ENCODE measurements around the gene GFRA4. TPM values are rescaled to one million over a fixed set of nuclear protein-coding genes. Genes with fewer than 3 reads are reported as not detected.

Gene GFRA4
- total RNA-seq, 1 experiment from 2014 or later, result not detected

- no peak for DNase-seq
- POLR2A ChIA-PET (ENCODE audit: unreplicated experiment), result no interaction called here
- H3K27me3 ChIP-seq (ENCODE audit: insufficient read depth, low read depth), result no peaks in the 10 kb centered on the region
- H4K20me1 ChIP-seq (ENCODE audit: insufficient read depth), result no peaks in the 10 kb centered on the region
- no peaks in the 10 kb centered on the region for H3K9me3 ChIP-seq (ENCODE audit: insufficient read depth, low read depth)
- H2AFZ ChIP-seq, result no peak overlapping the region
- BruUV-seq (replicated peaks), result no TSS peak
- no peaks in the 10 kb centered on the region for H3K79me2 ChIP-seq (ENCODE audit: low read depth)
- no peaks in the 10 kb centered on the region for H3K4me1 ChIP-seq (replicated peaks; ENCODE audit: insufficient read depth)
- no peaks in the 10 kb centered on the region for H3F3A ChIP-seq (ENCODE audit: insufficient read depth, low read depth)
- no peak overlapping the region for H3K4me2 ChIP-seq
- no peak overlapping the region for H3K4me3 ChIP-seq
- TF ChIP-seq EZH2 (IDR thresholded peaks at IDR 0.05; ENCODE audit: low read depth) (no peak), CTCF (conservative IDR thresholded peaks at IDR 0.05) (no peak)
- H3K9me2 ChIP-seq (ENCODE audit: insufficient read depth), result no peaks in the 10 kb centered on the region
- H3K36me3 ChIP-seq (ENCODE audit: low read depth), result no peaks in the 10 kb centered on the region
- no peak overlapping the region for H3K27ac ChIP-seq
- intact Hi-C loops (cut with micrococcal nuclease; ENCODE audit: unreplicated experiment), result no loop called here
- CTCF ChIA-PET, result no interaction called here
These were observed 14.2 kb downstream of the GFRA4 start for GRCh38 chr20:3648951-3649350.

GRCh38 chr20:3647473-3647872 lies 15.7 kb downstream of the GFRA4 start:
- no peak overlapping the region for H3K4me2 ChIP-seq
- TSS peak; percentile 20 for BruUV-seq (replicated peaks)
- CTCF ChIA-PET, result no interaction called here
- H3K79me2 ChIP-seq (ENCODE audit: low read depth), result no peaks in the 10 kb centered on the region
- H2AFZ ChIP-seq, result no peak overlapping the region
- H3K36me3 ChIP-seq (ENCODE audit: low read depth), result no peaks in the 10 kb centered on the region
- no peak for TF ChIP-seq EZH2 (IDR thresholded peaks at IDR 0.05; ENCODE audit: low read depth)
- no peak for TF ChIP-seq CTCF (conservative IDR thresholded peaks at IDR 0.05)
- H4K20me1 ChIP-seq (ENCODE audit: insufficient read depth), result no peaks in the 10 kb centered on the region
- H3K27me3 ChIP-seq (ENCODE audit: insufficient read depth, low read depth), result no peaks in the 10 kb centered on the region
- H3K9me3 ChIP-seq (ENCODE audit: insufficient read depth, low read depth), result no peaks in the 10 kb centered on the region
- intact Hi-C loops (cut with micrococcal nuclease; ENCODE audit: unreplicated experiment), result no loop called here
- POLR2A ChIA-PET (ENCODE audit: unreplicated experiment), result no interaction called here
- no peak overlapping the region for H3K27ac ChIP-seq
- no peaks in the 10 kb centered on the region for H3F3A ChIP-seq (ENCODE audit: insufficient read depth, low read depth)
- no peak for DNase-seq
- H3K9me2 ChIP-seq (ENCODE audit: insufficient read depth), result no peaks in the 10 kb centered on the region
- H3K4me3 ChIP-seq, result no peak overlapping the region
- no peaks in the 10 kb centered on the region for H3K4me1 ChIP-seq (replicated peaks; ENCODE audit: insufficient read depth)

GRCh38 chr20:3646651-3647050 lies 16.5 kb downstream of the GFRA4 start:
- DNase-seq, result no peak
- H4K20me1 ChIP-seq (ENCODE audit: insufficient read depth), result no peaks in the 10 kb centered on the region
- no TSS peak for BruUV-seq (replicated peaks)
- no peaks in the 10 kb centered on the region for H3K27me3 ChIP-seq (ENCODE audit: insufficient read depth, low read depth)
- no peak overlapping the region for H2AFZ ChIP-seq
- no peaks in the 10 kb centered on the region for H3F3A ChIP-seq (ENCODE audit: insufficient read depth, low read depth)
- CTCF ChIA-PET, result no interaction called here
- H3K4me1 ChIP-seq (replicated peaks; ENCODE audit: insufficient read depth), result no peaks in the 10 kb centered on the region
- H3K9me3 ChIP-seq (ENCODE audit: insufficient read depth, low read depth), result no peaks in the 10 kb centered on the region
- POLR2A ChIA-PET (ENCODE audit: unreplicated experiment), result no interaction called here
- H3K27ac ChIP-seq, result no peak overlapping the region
- intact Hi-C loops (cut with micrococcal nuclease; ENCODE audit: unreplicated experiment), result no loop called here
- H3K9me2 ChIP-seq (ENCODE audit: insufficient read depth), result no peaks in the 10 kb centered on the region
- no peak overlapping the region for H3K4me3 ChIP-seq
- no peaks in the 10 kb centered on the region for H3K79me2 ChIP-seq (ENCODE audit: low read depth)
- no peak overlapping the region for H3K4me2 ChIP-seq
- H3K36me3 ChIP-seq (ENCODE audit: low read depth), result no peaks in the 10 kb centered on the region
- TF ChIP-seq CTCF (conservative IDR thresholded peaks at IDR 0.05), result no peak
- TF ChIP-seq EZH2 (IDR thresholded peaks at IDR 0.05; ENCODE audit: low read depth), result no peak

All from PC-9 (cell line).